HG03196 (cell line): ENCODE data around the gene IGF1R.

Experiments
- ATAC-seq: cut with Tn5 transposase; IDR thresholded peaks from one replicate; pipeline ENCODE4 v1.9.1; 2021; ENCODE audit not compliant: unreplicated experiment

The IGF1R gene

GRCh38 chr15:98855067-98855814, 206.9 kb downstream of the IGF1R start:
- no peak for ATAC-seq

- no peak for ATAC-seq
Observed at GRCh38 chr15:98855815-98856531, 207.6 kb downstream of the IGF1R start.

GRCh38 chr15:98856532-98856907, 208.2 kb downstream of the IGF1R start:
- no peak for ATAC-seq

- no peak for ATAC-seq
Observed at GRCh38 chr15:98858610-98859023, 210.3 kb downstream of the IGF1R start.

GRCh38 chr15:98859149-98859548, 210.8 kb downstream of the IGF1R start:
- ATAC-seq, result no peak

- ATAC-seq, result no peak
Observed at GRCh38 chr15:98860281-98861041, 212.1 kb downstream of the IGF1R start.

- no peak for ATAC-seq
Observed at GRCh38 chr15:98861188-98861587, 212.8 kb downstream of the IGF1R start.

GRCh38 chr15:98863983-98864382, 215.6 kb downstream of the IGF1R start:
- ATAC-seq, result no peak

GRCh38 chr15:98865397-98866339, 217.3 kb downstream of the IGF1R start:
- peak; percentile 89 for ATAC-seq

- no peak for ATAC-seq
Observed at GRCh38 chr15:98866511-98866910, 218.2 kb downstream of the IGF1R start.

- no peak for ATAC-seq
Observed at GRCh38 chr15:98868564-98868963, 220.2 kb downstream of the IGF1R start.

- no peak for ATAC-seq
Observed at GRCh38 chr15:98870788-98871187, 222.4 kb downstream of the IGF1R start.

GRCh38 chr15:98872774-98873173, 224.4 kb downstream of the IGF1R start:
- ATAC-seq, result no peak

- no peak for ATAC-seq
Observed at GRCh38 chr15:98873441-98874218, 225.3 kb downstream of the IGF1R start.

- ATAC-seq, result no peak
Observed at GRCh38 chr15:98874370-98874769, 226.0 kb downstream of the IGF1R start.

GRCh38 chr15:98874773-98875172, 226.4 kb downstream of the IGF1R start:
- no peak for ATAC-seq

- no peak for ATAC-seq
Observed at GRCh38 chr15:98875309-98875708, 227.0 kb downstream of the IGF1R start.

- ATAC-seq, result no peak
Observed at GRCh38 chr15:98876451-98877369, 228.4 kb downstream of the IGF1R start.

- no peak for ATAC-seq
Observed at GRCh38 chr15:98878172-98878571, 229.8 kb downstream of the IGF1R start.
